ENCODE measurements around the gene BCAS3. TPM values are rescaled to one million over a fixed set of nuclear protein-coding genes. Genes with fewer than 3 reads are reported as not detected.
A peak's percentile ranks its signal among the peaks of the same experiment; 100 is the strongest.

Gene BCAS3
- total RNA-seq, 2 experiments from 2014 or later: 20.1 to 31.8 TPM

GRCh38 chr17:61402073-61402541 lies 724.5 kb downstream of the BCAS3 start:
- peaks cover 64% of the 10 kb centered on the region for H3K27me3 Mint-ChIP-seq
- peaks cover 72% of the 10 kb centered on the region for H3K4me1 ChIP-seq (ENCODE audit: insufficient read depth, low read length)
- ChIA-PET POLR2A (interaction anchor here (0.6 kb wide), 1 partner anchor 95 kb away, joined by 4 read pairs; no protein-coding TSS in a partner anchor), CTCF (interaction anchor here (2.1 kb wide), 1 partner anchor 10 kb away, joined by 6 read pairs; no protein-coding TSS in a partner anchor)
- no peaks in the 10 kb centered on the region for H3K36me3 Mint-ChIP-seq (ENCODE audit: low read depth)
- intact Hi-C loops (cut with DNase I, micrococcal nuclease): loop anchor here in 1 of 2 experiments (10.0 kb wide), 2 partner anchors 267 to 677 kb away; no protein-coding TSS in a partner anchor
- peak overlapping the region; percentile 69 for H3K4me3 Mint-ChIP-seq
- no peak overlapping the region for H3K27ac Mint-ChIP-seq
- H3K9me3 Mint-ChIP-seq: no peaks in the 10 kb centered on the region
- no peak overlapping the region for H3K4me3 ChIP-seq (ENCODE audit: low read length)
- H3K9me3 ChIP-seq (ENCODE audit: control insufficient read depth in 1 of 2, insufficient read depth in 1 of 2, low read length in 2 of 2): peaks cover 0 to 43% of the 10 kb centered on the region in 2 experiments
- DNase-seq (peak in 1 of 14 experiments; percentile 16), ATAC-seq (ENCODE audit: poor library complexity) (no peak)
- no peaks in the 10 kb centered on the region for H3K36me3 ChIP-seq (ENCODE audit: insufficient read depth, low read length)
- H3K27ac ChIP-seq (ENCODE audit: low read depth in 1 of 2, low read length in 2 of 2): no peak overlapping the region
- peaks cover 79 to 87% of the 10 kb centered on the region in 2 experiments for H3K27me3 ChIP-seq (ENCODE audit: control insufficient read depth in 1 of 2, insufficient read depth in 2 of 2, low read length in 2 of 2)
- H3K4me1 Mint-ChIP-seq (ENCODE audit: low read depth): peaks cover 52% of the 10 kb centered on the region
- no peak for TF ChIP-seq CTCF (IDR thresholded peaks at IDR 0.05)

DNA sequence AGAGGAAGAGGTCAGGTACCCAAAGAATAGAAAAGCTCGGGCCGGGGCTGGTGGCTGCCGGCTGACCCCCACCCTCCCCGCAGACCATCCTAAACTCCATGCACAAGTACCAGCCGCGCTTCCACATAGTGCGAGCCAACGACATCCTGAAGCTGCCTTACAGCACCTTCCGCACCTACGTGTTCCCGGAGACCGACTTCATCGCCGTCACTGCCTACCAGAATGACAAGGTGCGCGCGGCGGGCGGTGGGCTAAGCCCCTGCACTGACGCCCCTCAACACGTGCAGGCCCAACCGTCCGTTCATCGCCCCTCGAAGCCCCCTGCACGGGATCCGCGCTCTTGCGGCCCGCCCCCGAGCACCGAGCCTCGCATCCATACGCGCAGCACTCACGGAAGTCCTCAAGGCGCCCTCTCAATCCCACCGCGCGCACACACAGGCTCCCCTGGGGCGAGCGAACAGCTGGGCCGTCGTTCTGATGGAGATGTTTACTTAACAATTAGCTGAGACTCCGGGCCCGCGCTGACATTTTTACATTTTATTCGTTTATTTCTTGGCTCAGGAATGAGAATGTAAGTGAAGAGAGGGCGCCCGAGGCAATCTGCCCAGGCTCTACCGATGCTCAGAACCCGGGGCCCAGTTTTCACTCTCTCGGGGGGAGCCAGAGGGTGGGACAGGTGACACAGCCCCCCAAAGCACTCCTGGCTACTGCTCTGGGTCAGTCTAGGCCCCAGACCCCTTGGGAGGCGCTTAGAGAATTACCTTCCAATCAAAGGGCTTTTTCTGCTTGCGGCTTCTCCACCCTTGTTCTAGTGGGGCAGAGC lies 725.5 kb downstream of the BCAS3 start:
- ChIA-PET POLR2A (interaction anchor here (0.6 to 1.0 kb wide), 2 partner anchors 9 to 96 kb away, joined by 4 read pairs; no protein-coding TSS in a partner anchor), CTCF (interaction anchor here (2.1 kb wide), 1 partner anchor 9 kb away, joined by 6 read pairs; no protein-coding TSS in a partner anchor)
- Histone ChIP-seq H3K36me3 (ENCODE audit: insufficient read depth, low read length) (no peaks in the 10 kb centered on the region), H3K27me3 (ENCODE audit: control insufficient read depth in 1 of 2, insufficient read depth in 2 of 2, low read length in 2 of 2) (peaks cover 81 to 88% of the 10 kb centered on the region in 2 experiments), H3K4me1 (ENCODE audit: insufficient read depth, low read length) (peaks cover 69% of the 10 kb centered on the region), H3K27ac (ENCODE audit: low read depth in 1 of 2, low read length in 2 of 2) (no peak overlapping the region), H3K9me3 (ENCODE audit: control insufficient read depth in 1 of 2, insufficient read depth in 1 of 2, low read length in 2 of 2) (peaks cover 0 to 40% of the 10 kb centered on the region in 2 experiments), H3K4me3 (ENCODE audit: low read length) (peak overlapping the region; percentile 24)
- intact Hi-C loops (cut with DNase I, micrococcal nuclease): loop anchor here in 1 of 2 experiments (10.0 kb wide), 2 partner anchors 268 to 678 kb away; no protein-coding TSS in a partner anchor
- Mint-ChIP-seq H3K4me3 (peak overlapping the region; percentile 69), H3K36me3 (ENCODE audit: low read depth) (no peaks in the 10 kb centered on the region), H3K27me3 (peaks cover 68% of the 10 kb centered on the region), H3K27ac (no peak overlapping the region), H3K4me1 (ENCODE audit: low read depth) (peaks cover 51% of the 10 kb centered on the region), H3K9me3 (no peaks in the 10 kb centered on the region)
- TF ChIP-seq CTCF (IDR thresholded peaks at IDR 0.05): no peak
- DNase-seq: peak in 3 of 14 experiments; percentile 29 to 56 (median 51)
- peak; percentile 39 for ATAC-seq (ENCODE audit: poor library complexity)

DNA sequence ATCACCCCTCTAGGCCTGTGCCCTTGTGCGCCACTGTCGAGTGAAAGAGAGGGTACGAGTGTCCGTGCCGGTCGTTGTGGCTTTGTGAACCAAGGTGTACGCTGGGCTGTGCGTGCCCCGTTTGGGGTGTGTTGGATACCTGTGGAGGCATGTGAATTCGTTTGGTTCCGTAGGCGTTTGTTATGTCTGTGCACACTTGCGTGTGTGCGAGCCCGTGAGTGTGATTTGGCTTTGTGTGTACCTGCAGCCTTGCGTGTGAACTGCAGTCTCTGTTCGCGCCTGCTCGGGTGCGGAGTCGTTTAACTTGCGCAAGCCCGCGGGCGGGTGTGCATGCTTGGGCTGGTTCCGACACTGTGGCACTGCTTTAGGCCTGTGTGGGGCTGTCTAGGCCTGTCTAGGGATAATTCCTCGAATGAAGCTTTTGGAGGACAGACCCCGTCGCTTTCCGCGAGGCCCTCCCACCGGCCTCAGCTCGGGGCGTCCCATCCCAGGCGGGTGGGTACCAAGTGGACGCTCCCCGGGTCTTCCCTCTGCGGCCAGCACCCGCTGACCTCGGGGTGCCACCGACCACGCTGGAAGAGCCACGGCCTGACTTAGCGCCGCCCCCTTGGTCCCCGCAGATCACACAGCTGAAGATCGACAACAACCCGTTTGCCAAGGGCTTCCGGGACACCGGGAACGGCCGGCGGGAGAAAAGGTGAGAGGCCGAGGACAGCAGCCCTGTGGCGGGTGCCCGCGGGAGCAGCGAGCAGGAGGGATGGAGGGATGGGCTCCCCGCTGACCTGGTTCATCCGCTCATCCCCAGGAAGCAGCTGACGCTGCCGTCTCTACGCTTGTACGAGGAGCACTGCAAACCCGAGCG lies 726.4 kb downstream of the BCAS3 start:
- Mint-ChIP-seq H3K4me1 (ENCODE audit: low read depth) (peaks cover 51% of the 10 kb centered on the region), H3K9me3 (no peaks in the 10 kb centered on the region), H3K27ac (no peak overlapping the region), H3K4me3 (peak overlapping the region; percentile 69), H3K36me3 (ENCODE audit: low read depth) (no peaks in the 10 kb centered on the region), H3K27me3 (peaks cover 69% of the 10 kb centered on the region)
- peaks cover 82 to 88% of the 10 kb centered on the region in 2 experiments for H3K27me3 ChIP-seq (ENCODE audit: control insufficient read depth in 1 of 2, insufficient read depth in 2 of 2, low read length in 2 of 2)
- intact Hi-C loops (cut with DNase I, micrococcal nuclease): loop anchor here in 1 of 2 experiments (10.0 kb wide), 2 partner anchors 269 to 679 kb away; no protein-coding TSS in a partner anchor
- H3K9me3 ChIP-seq (ENCODE audit: control insufficient read depth in 1 of 2, insufficient read depth in 1 of 2, low read length in 2 of 2): peaks cover 0 to 43% of the 10 kb centered on the region in 2 experiments
- no peak overlapping the region for H3K27ac ChIP-seq (ENCODE audit: low read depth in 1 of 2, low read length in 2 of 2)
- H3K4me3 ChIP-seq (ENCODE audit: low read length): peak overlapping the region; percentile 40
- POLR2A ChIA-PET: interaction anchor here (1.0 kb wide), 1 partner anchor 8 kb away, joined by 4 read pairs; no protein-coding TSS in a partner anchor
- CTCF ChIA-PET: interaction anchor here (2.1 kb wide), 1 partner anchor 8 kb away, joined by 6 read pairs; no protein-coding TSS in a partner anchor
- ATAC-seq (ENCODE audit: poor library complexity): peak; percentile 25
- peaks cover 69% of the 10 kb centered on the region for H3K4me1 ChIP-seq (ENCODE audit: insufficient read depth, low read length)
- TF ChIP-seq CTCF (IDR thresholded peaks at IDR 0.05): no peak
- no peaks in the 10 kb centered on the region for H3K36me3 ChIP-seq (ENCODE audit: insufficient read depth, low read length)
- DNase-seq: peak in 1 of 14 experiments; percentile 45
